Thoracic aorta (tissue), 2 donors: ENCODE measurements around the gene NCAPH2. TPM values are rescaled to one million over a fixed set of nuclear protein-coding genes. Genes with fewer than 3 reads are reported as not detected.

Experiments used
- ATAC-seq: fragments of 150-250 bp; one replicate; pipeline ENCODE4 v1.8.0; 2017; ENCODE audit warnings: low read depth; ENCODE audit not compliant: insufficient number of reproducible peaks, low FRiP score
- DNase-seq: peaks from one replicate; pipeline ENCODE4 v3.0.0-alpha.2; 2020; ENCODE audit warnings: low spot score
- H3K27ac ChIP-seq, 2 donors: fragments of 200-600 bp; sonication (generic); 1 replicate in 1 of 2; 2 replicates in 1 of 2; pipeline ENCODE4 v1.5.1; 2016; ENCODE audit warnings: mild to moderate bottlenecking in 2 of 2, moderate library complexity in 2 of 2
- H3K27me3 ChIP-seq: fragments of 200-600 bp; sonication (generic); replicated peaks from 2 replicates; pipeline ENCODE4 v1.6.0; 2016; ENCODE audit warnings: mild to moderate bottlenecking; ENCODE audit not compliant: insufficient read depth
- H3K36me3 ChIP-seq: fragments of 200-600 bp; sonication (generic); one replicate; pipeline ENCODE4 v1.5.1; 2016
- H3K4me1 ChIP-seq, 2 donors: fragments of 200-600 bp; sonication (generic); 1 replicate in 1 of 2; 2 replicates in 1 of 2; pipeline versions ENCODE4 v1.5.1 to v1.6.0; 2016; ENCODE audit warnings: low read depth in 2 of 2, mild to moderate bottlenecking in 1 of 2; ENCODE audit not compliant: control insufficient read depth in 1 of 2
- H3K4me3 ChIP-seq: fragments of 200-600 bp; sonication (generic); 2 replicates; pipeline ENCODE4 v1.5.1; 2016; ENCODE audit warnings: mild to moderate bottlenecking
- H3K9me3 ChIP-seq: fragments of 200-600 bp; sonication (generic); 2 replicates; pipeline ENCODE4 v1.5.1; 2016
- CTCF ChIP-seq: fragments of 200-600 bp; sonication (generic); IDR thresholded peaks from one replicate; pipeline ENCODE4 v1.5.1; 2019; ENCODE audit warnings: antibody characterized with exemption
- total RNA-seq, 2 donors: library from RNA; depleted of rRNA; stranded (reverse); fragments of >200 nt; gene quantifications; one replicate each; pipeline versions ENCODE4 v1.1.0 to v1.2.3, GENCODE V29; 2016

Gene NCAPH2
- total RNA-seq, 2 donors from 2014 or later = 40.8 to 50.4 TPM

- no peak overlapping the region for H3K27ac ChIP-seq
- H3K36me3 ChIP-seq = peaks cover 58% of the 10 kb centered on the region
- no peak overlapping the region for H3K4me3 ChIP-seq
- DNase-seq (no peak), ATAC-seq (no peak)
- no peaks in the 10 kb centered on the region for H3K9me3 ChIP-seq
- peaks cover 10 to 14% of the 10 kb centered on the region in 2 donors for H3K4me1 ChIP-seq
- TF ChIP-seq CTCF = no peak
- H3K27me3 ChIP-seq = no peaks in the 10 kb centered on the region
Measured at GRCh38 chr22:50521710-50522109, 13.7 kb downstream of the NCAPH2 start.

- no peaks in the 10 kb centered on the region for H3K27me3 ChIP-seq
- H3K27ac ChIP-seq = no peak overlapping the region
- no peak for TF ChIP-seq CTCF
- no peak overlapping the region for H3K4me3 ChIP-seq
- peaks cover 15 to 17% of the 10 kb centered on the region in 2 donors for H3K4me1 ChIP-seq
- H3K9me3 ChIP-seq = no peaks in the 10 kb centered on the region
- DNase-seq = no peak
- no peak for ATAC-seq
- H3K36me3 ChIP-seq = peaks cover 56% of the 10 kb centered on the region
Measured at GRCh38 chr22:50522208-50522805, 14.3 kb downstream of the NCAPH2 start.

- DNase-seq (no peak), ATAC-seq (no peak)
- peaks cover 15 to 17% of the 10 kb centered on the region in 2 donors for H3K4me1 ChIP-seq
- peaks cover 52% of the 10 kb centered on the region for H3K36me3 ChIP-seq
- H3K27me3 ChIP-seq = no peaks in the 10 kb centered on the region
- H3K27ac ChIP-seq = no peak overlapping the region
- H3K4me3 ChIP-seq = no peak overlapping the region
- H3K9me3 ChIP-seq = no peaks in the 10 kb centered on the region
- no peak for TF ChIP-seq CTCF
Measured at GRCh38 chr22:50522806-50523438, 14.9 kb downstream of the NCAPH2 start.

GRCh38 chr22:50523458-50523805 lies 15.4 kb downstream of the NCAPH2 start:
- Histone ChIP-seq H3K36me3 (peaks cover 47% of the 10 kb centered on the region), H3K27ac (no peak overlapping the region), H3K27me3 (no peaks in the 10 kb centered on the region), H3K9me3 (no peaks in the 10 kb centered on the region), H3K4me1 (peaks cover 15 to 17% of the 10 kb centered on the region in 2 donors), H3K4me3 (no peak overlapping the region)
- DNase-seq (no peak), ATAC-seq (no peak)
- no peak for TF ChIP-seq CTCF

- Histone ChIP-seq H3K27ac (no peak overlapping the region), H3K36me3 (peaks cover 41% of the 10 kb centered on the region), H3K27me3 (no peaks in the 10 kb centered on the region), H3K4me1 (peaks cover 15 to 18% of the 10 kb centered on the region in 2 donors), H3K9me3 (no peaks in the 10 kb centered on the region), H3K4me3 (peak overlapping the region; percentile 75)
- no peak for ATAC-seq
- TF ChIP-seq CTCF = no peak
- no peak for DNase-seq
Measured at GRCh38 chr22:50523806-50524675, 16.0 kb downstream of the NCAPH2 start.
